SKM-1 treated with dmso at 0.1 percent for 144 hours (cell line): ENCODE data around the gene ARHGAP24.
"Not testable (repeated sequence)": the region's sequence is repeated elsewhere in the genome, so short reads cannot be mapped to it uniquely, and the experiment has no call there.

Experiments used
- DNase-seq: peaks from one replicate; lab custom pipeline; 2025; ENCODE audit not compliant: unreplicated experiment; lab: John Stamatoyannopoulos, UW

Gene ARHGAP24

GRCh38 chr4:85836588-85837438 lies 361.9 kb downstream of the ARHGAP24 start:
- DNase-seq = no peak

GRCh38 chr4:85837439-85837733 lies 362.4 kb downstream of the ARHGAP24 start:
- DNase-seq = no peak

- DNase-seq = not testable (repeated sequence)
Observed at GRCh38 chr4:85839981-85840451, 365.1 kb downstream of the ARHGAP24 start.

- peak; percentile 78 for DNase-seq
Observed at GRCh38 chr4:85842540-85842939, 367.6 kb downstream of the ARHGAP24 start.

- not testable (repeated sequence) for DNase-seq
Observed at GRCh38 chr4:85853740-85854139, 378.8 kb downstream of the ARHGAP24 start.

GRCh38 chr4:85854546-85854945 lies 379.6 kb downstream of the ARHGAP24 start:
- DNase-seq = no peak

- no peak for DNase-seq
Observed at GRCh38 chr4:85860066-85860740, 385.3 kb downstream of the ARHGAP24 start.

- DNase-seq = no peak
Observed at GRCh38 chr4:85861064-85861765, 386.3 kb downstream of the ARHGAP24 start.

- DNase-seq = no peak
Observed at GRCh38 chr4:85862896-85863295, 387.9 kb downstream of the ARHGAP24 start.

GRCh38 chr4:85864259-85865205 lies 389.6 kb downstream of the ARHGAP24 start:
- no peak for DNase-seq

- no peak for DNase-seq
Observed at GRCh38 chr4:85865256-85865655, 390.3 kb downstream of the ARHGAP24 start.

- no peak for DNase-seq
Observed at GRCh38 chr4:85866508-85866907, 391.6 kb downstream of the ARHGAP24 start.

GRCh38 chr4:85867271-85867670 lies 392.3 kb downstream of the ARHGAP24 start:
- no peak for DNase-seq

- no peak for DNase-seq
Observed at GRCh38 chr4:85869181-85869580, 394.2 kb downstream of the ARHGAP24 start.

- DNase-seq = no peak
Observed at GRCh38 chr4:85870298-85871083, 395.5 kb downstream of the ARHGAP24 start.

- DNase-seq = no peak
Observed at GRCh38 chr4:85873566-85873965, 398.6 kb downstream of the ARHGAP24 start.

GRCh38 chr4:85879518-85879917 lies 404.6 kb downstream of the ARHGAP24 start:
- DNase-seq = no peak

- no peak for DNase-seq
Observed at GRCh38 chr4:85883180-85883579, 408.2 kb downstream of the ARHGAP24 start.

- no peak for DNase-seq
Observed at GRCh38 chr4:85884251-85884650, 409.3 kb downstream of the ARHGAP24 start.

GRCh38 chr4:85886665-85887064 lies 411.7 kb downstream of the ARHGAP24 start:
- DNase-seq = no peak
